ENCODE data around the gene KNOP1.
"Not testable (repeated sequence)": the region's sequence is repeated elsewhere in the genome, so short reads cannot be mapped to it uniquely, and the experiment has no call there.

KNOP1 gene

DNA sequence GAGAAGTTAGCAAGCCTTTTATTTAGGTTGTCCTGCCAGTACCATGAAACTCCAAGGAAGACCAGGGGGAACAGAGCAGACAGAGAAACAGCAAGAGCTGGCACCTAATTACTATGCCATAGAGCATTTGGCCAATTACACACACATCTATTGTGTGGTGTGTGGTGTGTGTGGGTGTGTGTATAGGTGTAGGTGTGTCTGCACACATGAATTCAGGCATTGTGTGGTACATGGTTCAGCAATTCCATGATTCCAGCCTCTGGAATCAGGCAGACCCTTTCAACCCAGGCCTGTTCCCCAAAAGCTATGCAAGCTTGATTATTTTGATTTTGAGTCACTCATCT lies 25.8 kb upstream of the KNOP1 start:
- in situ Hi-C loops (cut with MboI; ENCODE audit: low sequenced_read_pairs), result no loop called here

DNA sequence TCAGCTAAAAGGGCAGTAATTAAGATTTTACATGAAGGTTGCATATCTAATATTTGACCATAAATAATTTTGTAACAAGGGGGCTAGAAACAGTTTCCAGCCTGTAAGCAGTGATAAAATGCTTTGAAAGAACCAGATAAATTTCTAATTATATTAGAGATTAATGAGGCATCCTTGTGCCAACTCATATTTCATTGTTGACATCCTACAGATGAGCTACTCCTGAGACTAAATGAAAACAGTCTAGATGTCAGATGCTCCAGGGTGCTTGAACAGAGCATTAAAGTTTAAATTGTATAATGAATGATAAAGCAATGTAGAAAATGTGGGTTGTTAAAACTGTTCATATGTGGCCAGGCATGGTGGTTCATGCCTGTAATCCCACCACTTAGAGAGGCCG lies 23.3 kb upstream of the KNOP1 start:
- in situ Hi-C loops (cut with MboI; ENCODE audit: low sequenced_read_pairs), result no loop called here

DNA sequence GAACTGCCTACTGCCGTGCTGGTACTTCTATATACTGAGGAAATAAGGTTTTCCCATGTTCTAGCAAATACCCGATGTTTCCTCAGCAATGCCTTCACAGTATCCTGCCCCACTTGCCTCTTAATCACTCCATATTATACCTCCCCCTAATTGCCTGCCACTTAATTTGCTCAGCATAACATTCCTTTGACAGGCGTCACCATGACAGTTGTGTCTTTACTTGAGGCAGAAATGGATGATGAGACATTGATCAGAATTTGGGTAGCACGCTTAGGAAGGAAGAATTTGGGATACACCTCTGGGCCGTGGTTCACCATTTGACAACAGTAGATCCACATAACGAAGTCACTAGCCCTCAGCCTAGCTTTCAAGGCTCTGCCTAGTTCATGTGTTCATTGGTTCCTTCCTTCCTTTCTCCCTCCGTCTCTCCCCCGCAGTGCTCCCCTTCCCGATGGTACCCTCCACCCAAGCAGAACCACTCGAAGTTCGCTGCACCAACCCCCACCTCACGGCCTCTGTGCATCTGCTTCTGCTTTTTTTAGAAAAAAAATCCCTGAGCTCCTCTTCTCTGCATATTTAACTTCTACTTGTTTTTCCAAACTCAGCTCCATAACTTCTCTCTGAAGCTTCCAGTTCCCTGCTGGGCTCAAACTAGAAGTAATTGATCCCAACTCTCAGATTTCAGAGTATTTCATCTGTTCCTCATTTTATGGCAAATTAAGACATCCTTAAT lies 19.4 kb upstream of the KNOP1 start:
- in situ Hi-C loops (cut with MboI; ENCODE audit: low sequenced_read_pairs), result no loop called here

DNA sequence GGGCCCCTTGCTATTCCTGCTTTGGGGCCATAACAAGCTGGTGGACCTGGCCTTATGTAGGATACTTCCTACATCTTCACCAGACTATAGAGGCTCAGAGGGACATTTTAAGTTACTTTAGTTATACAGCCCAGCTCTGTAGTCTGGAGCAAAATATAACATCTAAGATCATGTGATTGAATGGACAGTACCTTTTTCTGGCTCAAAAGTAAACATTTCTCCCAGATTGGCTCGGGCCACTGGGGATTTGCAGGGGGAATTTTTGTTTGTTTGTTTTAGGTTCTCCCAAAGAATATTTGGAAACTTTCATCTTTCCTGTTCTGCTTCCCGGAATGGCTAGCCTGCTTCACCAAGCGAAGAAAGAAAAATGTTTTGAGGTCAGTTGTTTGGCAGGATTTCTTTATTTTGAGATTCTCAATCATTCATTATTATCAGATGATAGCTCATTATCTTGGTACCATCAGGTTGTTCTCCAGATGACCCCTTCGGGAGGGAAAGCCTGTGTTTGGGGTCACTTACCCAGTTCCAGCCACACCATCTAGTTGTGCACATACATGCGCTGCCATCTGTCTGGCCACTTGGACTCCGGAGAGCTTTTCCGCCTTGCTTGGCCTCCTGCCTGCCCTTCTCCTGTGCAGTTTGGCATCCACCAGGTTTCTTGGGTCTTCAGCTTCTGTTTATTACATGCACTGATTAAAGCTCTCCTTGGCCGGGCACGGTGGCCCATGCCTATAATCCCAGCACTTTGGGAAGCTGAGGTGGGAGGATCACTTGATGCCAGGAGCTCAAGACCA lies 17.2 kb upstream of the KNOP1 start:
- in situ Hi-C loops (cut with MboI; ENCODE audit: low sequenced_read_pairs), result no loop called here

DNA sequence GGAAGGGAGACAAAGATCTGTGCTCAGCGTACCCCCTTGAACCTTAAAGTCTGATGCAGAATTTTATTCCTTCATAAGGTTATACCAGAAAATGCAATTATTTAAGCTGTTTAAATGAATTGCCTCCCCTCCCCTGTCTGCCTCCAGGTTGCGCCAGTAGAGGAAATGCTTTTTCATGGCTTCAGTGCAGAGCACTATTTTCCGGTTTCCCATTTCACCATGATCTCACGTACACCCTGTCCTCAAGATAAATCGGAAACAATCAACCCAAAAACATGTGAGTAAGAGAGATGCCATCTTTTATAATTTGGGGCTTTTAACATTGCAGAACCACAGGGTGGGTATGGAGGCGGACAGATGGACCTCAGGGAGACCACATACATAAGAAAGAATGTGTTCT lies 15.5 kb upstream of the KNOP1 start:
- in situ Hi-C loops (cut with MboI; ENCODE audit: low sequenced_read_pairs), result no loop called here

DNA sequence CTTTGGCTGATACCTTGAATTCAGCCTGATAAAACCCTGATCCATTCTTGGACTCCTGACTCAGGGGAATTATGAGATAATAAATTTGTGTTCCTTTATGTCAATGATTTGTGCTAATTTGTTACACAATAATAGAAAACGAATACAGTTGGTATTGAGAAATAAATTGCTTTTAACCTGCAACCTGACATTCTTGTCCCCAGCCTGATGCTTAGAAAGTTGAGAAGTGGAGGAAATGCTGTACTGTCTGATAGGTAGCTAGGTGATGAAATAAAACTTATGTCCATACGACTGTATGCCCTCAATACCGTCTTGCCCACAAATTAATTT lies 10.6 kb upstream of the KNOP1 start:
- in situ Hi-C loops (cut with MboI; ENCODE audit: low sequenced_read_pairs), result no loop called here

DNA sequence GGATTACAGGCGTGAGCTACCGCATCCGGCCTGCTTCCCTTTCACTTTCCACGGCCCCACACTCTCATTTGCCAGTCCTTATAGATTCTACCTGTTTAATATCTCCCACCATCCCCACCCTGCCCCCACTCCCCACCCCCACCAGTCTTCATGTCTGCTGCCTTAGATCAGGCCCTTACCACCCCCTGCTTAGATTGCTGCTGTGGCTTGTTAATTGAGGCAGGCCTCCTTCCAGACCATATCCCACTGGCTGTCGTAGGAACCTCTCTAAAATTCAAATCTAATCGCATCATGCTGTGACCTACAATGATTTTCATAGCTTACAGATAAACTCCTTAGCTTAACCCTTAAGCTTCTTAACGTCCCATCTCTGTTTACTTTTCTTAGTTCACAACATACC lies 5.0 kb upstream of the KNOP1 start:
- in situ Hi-C loops (cut with MboI; ENCODE audit: low sequenced_read_pairs), result no loop called here

DNA sequence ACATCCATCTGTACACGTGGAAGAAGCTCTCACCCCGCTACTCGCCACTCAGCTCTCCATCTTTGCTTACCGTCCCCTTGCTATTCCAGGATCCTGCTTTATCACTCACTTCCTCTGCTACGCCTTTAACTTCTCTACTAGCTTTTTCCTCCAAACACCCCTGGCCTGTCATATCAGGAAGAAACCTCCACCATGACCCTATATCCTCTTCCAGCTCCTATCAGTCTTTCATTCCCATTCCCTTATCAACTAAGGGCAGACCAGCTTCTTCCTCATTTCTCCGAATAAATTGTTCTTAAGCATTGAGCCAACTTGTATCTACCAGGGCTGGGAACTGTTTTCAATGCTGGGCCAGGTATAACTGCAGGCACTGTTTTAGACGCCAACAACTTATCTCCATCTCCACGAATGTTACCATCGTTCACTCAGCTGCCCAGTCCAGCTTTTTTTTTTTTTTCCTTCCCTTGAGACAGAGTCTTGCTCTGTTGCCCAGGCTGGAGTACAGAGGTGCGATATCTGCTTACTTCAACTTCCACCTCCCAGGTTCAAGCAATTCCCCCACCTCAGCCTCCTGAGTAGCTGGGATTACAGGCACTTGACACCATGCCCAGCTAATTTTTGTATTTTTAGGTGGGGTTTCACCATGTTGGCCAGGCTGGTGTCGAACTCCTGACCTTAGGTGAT lies 4.4 kb upstream of the KNOP1 start:
- in situ Hi-C loops (cut with MboI; ENCODE audit: low sequenced_read_pairs), result no loop called here

DNA sequence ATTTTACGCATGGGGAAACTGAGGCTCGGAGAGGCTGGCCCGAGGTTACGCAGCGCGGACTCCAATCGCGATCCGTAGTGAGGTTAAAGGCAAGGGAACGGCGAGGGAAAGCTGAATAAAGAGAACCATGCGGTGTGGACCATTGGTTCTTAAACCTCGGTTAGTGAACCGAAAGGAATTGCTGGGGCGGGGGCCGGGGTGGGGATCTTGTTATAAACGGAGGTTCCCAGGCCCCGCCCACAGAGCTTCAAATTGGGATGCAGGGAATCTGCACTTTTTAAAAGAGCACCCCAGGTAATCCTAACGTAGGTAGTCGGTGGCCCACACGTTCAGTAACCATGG lies 568 bp upstream of the KNOP1 start:
- in situ Hi-C loops (cut with MboI; ENCODE audit: low sequenced_read_pairs), result no loop called here

DNA sequence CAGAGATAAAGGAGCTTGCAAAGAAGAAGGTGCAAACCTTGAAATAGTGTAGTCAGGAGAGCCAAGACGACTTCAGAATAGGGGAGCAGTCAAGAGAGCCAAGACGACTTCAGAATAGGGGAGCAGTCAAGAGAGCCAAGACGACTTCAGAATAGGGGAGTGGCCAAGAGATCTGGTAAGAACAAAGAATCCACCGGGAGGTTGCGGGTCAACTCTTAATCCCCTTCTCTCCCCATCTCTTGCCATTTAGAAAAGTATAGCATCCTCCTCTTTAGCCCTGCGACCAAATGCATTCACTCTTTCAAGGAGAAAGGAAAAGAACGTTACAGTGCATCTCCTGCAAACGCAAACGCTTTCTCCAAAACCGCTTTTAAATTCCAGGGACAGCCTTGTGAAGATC lies 713 bp downstream of the KNOP1 start:
- in situ Hi-C loops (cut with MboI; ENCODE audit: low sequenced_read_pairs), result no loop called here

DNA sequence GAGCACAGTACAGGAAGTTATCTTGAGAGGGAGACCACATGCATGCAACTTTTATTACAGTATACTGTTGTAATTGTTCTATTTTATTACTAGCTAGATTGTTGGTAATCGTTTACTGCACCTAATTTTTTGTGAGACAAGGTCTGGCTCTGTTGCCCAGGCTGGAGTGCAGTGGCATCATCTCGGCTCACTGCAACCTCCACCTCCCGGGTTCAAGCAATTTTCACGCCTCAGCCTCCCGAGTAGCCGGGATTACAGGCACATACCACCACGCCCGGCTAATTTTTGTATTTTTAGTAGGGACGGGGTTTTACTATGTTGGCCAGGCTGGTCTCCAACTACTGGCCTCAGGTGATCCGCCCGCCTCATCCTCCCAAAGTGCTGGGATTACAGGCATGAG lies 1.3 kb downstream of the KNOP1 start:
- in situ Hi-C loops (cut with MboI; ENCODE audit: low sequenced_read_pairs), result not testable (repeated sequence)

DNA sequence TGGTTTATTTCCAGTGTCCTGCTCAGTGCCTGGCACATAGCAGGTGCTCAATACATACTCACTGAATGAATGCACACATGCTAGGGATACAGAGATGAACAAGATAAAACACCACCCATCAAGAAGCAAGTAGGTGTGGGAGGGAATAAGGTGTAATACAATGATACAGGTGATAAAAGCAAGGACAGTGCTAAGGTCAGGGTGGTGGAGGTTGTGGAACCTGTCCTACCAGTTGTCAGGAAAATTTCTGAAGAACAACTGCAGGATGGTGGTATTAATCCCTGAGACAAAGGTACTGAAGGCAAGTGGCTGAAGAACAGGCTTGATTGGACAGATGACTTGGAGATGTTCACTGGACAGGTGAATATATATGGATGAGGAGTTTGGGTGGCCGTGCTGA lies 1.8 kb downstream of the KNOP1 start:
- in situ Hi-C loops (cut with MboI; ENCODE audit: low sequenced_read_pairs), result no loop called here

DNA sequence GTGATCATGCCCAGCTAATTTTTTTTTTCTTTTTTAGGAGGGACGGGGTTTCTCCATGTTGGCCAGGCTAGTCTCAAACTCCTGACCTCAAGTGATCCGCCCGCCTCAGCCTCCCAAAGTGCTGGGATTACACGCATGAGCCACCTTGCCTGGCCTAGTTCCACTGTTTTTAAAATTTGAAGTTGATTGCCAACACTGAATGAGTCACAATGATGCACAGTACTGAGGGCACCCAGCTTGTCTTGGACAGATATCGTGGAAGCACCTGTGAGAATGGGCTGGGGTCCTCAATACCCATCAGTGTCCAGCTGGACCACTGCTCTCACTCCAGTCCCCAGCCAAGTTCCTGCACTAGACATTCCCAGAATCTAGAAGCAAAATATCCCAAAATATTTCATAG lies 2.5 kb downstream of the KNOP1 start:
- in situ Hi-C loops (cut with MboI; ENCODE audit: low sequenced_read_pairs), result no loop called here

DNA sequence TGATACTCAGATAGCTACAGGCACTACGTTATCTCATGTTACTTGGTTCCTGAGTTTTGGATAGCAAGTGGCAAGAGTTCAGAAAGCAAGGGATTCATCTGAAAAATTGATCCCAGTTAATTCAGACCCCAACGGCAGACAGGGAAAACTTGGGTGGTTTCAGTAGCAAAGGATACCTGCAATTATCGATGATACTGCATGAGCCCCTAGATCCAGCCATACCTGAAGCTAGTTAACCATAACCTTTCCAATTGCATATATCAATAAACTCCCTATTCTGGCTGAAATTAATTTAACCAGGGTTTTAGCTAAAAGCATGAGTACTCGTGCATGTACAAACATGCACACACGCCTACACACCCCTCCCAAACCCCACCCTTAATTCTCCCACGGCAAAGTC lies 4.3 kb downstream of the KNOP1 start:
- in situ Hi-C loops (cut with MboI; ENCODE audit: low sequenced_read_pairs), result no loop called here

DNA sequence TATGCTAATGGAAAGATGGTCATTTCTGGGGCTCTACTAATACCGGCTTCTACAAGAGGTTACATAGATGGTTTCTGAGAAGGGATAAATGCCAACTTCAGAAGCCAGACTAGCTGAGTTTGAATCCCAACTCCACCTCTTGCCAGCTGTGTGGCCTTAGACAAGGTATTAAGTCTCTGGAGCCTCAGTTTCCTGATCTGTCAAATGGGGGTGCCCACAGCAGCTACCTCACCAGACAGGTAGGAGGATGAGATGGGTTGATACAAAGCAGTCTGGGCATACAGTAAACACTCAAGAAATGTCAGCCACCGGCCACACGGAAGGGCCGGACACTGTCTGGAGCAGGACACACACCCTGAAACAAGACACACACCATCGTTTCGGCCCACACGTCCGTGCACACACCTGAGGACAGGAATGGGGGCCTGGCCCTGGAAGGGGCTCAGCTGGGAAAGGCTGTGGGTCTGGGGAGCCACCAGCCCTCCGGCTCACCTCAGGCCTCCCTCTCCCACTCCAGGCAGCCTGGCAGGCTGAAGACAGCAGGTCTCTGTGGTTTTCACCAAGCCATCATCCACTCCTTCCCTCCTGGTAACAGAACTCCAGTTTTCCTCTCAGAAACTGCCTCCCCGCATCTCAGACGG lies 5.5 kb downstream of the KNOP1 start:
- in situ Hi-C loops (cut with MboI; ENCODE audit: low sequenced_read_pairs), result no loop called here

DNA sequence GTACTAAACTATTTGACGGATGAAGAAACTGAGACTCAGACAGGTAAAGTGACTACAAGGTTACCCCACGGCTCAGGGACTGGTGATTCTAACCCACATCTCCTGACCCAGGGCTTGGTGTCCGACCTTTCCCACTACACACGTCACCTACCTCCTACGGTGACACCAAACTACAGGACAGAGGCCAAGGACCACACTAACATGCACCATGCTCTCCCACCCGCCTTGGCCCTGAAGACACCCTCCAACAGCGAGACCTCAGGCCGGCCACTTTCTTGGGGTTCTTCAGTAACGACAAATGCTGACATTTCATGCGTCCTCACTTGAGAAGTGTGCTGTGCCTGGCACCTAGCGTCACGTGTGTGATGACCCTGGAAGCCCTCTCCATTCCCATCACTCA lies 6.4 kb downstream of the KNOP1 start:
- in situ Hi-C loops (cut with MboI; ENCODE audit: low sequenced_read_pairs), result no loop called here

DNA sequence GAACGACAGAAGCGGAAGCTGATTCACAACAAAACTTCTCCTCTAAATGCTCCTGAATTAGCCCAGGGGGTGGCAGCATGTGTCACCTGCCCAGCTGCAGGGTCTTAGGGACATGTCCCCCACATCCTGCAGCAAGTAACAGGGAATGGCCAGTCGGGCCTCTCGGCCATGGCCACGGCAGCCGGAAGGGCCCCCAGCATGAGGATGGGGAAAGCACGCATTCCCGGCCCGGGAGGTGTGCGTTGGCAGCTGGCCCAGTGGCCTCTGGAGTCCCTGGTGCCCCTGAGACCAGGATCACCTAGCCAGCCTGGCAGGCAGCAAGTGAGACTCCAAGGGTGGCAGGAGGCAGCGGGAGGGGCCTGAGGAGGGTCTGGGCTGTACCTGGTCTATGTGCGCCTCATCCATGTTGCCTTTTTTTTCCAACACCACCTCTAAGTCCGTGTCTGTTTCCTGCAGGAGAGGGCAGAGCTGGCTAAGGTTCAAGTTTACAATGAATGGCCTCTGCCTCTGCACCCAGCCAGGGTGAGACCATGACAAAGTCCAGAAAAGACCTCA lies 7.0 kb downstream of the KNOP1 start:
- in situ Hi-C loops (cut with MboI; ENCODE audit: low sequenced_read_pairs), result no loop called here

DNA sequence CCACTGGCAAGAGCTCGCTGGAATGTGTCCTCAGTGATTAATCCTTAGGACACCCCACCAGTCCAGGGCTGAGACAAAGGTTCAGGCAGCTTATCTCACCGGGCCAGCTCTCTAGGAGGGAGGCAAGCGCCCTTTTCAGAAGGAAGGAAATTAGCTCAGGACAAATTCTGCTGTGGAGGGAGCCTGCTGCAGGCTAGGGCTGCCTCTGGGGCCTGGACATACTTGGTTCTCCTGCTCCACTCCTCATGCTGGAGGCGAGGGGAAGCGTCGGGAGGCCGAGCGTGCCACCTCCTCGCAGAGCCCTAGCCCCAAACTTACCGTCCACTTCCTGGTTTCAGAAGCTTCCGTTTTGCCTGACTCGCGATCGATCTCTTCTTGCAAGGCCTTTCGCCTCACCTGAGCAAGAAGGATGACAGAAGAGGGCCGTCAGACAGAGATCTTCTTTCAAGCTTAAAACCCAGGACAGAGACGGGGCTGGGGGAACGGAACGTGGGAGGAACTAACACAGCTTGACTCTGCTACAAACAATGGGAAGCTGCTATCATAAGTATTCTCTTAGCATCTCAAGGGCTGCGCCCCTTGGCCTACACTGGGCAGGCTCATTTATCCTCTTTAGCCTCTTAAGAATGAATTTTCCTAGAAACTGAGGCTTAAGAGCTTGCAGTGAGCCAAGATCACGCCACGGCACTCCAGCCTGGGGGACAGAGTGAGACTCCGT lies 7.7 kb downstream of the KNOP1 start:
- in situ Hi-C loops (cut with MboI; ENCODE audit: low sequenced_read_pairs), result no loop called here

DNA sequence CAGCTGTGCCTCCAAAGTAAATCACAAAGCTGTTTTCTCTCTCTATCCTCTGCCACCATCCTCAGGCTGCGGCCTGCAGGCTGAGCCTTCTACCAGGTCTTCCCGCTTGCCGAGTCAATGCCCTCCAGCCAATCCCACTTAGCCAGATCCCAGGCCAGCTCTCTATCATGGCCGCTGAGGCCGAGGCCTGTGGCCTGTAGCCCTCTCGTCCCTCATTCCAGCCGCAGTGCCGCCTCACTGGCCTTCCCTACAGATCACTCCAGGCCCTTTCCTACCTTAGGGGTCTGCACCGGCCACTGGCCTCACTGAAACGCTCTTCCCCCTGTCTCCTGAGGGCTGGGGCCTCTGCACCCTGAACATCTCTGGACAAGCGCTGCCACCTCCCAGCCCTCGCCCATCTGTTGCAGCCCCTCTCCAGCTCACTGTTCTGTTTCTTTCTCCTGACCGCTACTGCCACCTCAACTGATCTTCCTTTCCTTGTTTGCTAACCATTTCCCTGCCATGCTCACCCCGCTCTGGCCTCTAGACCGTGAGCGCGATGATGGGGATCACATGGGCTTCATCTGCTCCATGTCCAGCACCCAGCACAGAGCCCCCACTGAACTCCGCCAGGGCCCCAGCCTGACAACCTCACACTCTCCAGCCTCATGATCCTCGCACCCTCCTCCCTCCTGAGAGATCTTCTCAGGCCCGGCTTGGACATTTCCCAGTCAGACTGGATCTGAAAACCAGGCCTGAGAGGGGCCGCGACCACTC lies 8.5 kb downstream of the KNOP1 start:
- in situ Hi-C loops (cut with MboI; ENCODE audit: low sequenced_read_pairs), result no loop called here

All from HL-60/S4 treated with phorbol 12-myristate 13-acetate at 8.2 ng/mL for 4 days and 3 days (cell line).